Activated CD8-positive, alpha-beta memory T cell treated with anti-CD3 and anti-CD28 coated beads for 36 hours (primary cell): ENCODE measurements around the gene RASD2. TPM values are rescaled to one million over a fixed set of nuclear protein-coding genes. Genes with fewer than 3 reads are reported as not detected.

Experiments used
- CTCF ChIA-PET: fragments of 350-600 bp; sonication (Branson Sonifier 250); formaldehyde crosslinking; loops from one replicate; lab custom pipeline; 2021; ENCODE audit warnings: antibody characterized with exemption; lab: Charles Lee
- POLR2A ChIA-PET: fragments of 350-600 bp; sonication (Branson Sonifier 250); formaldehyde crosslinking; loops from one replicate; lab custom pipeline; 2021; ENCODE audit warnings: antibody characterized with exemption; lab: Charles Lee
- total RNA-seq, 2 experiments: library from RNA; stranded (reverse); gene quantifications; one replicate each; pipeline ENCODE4 v1.2.3, GENCODE V29; 2021

The RASD2 gene
- total RNA-seq, 2 experiments from 2014 or later = 0.11 TPM; not detected in 1

GRCh38 chr22:35575116-35575748 is 34.6 kb downstream of the RASD2 start:
- ChIA-PET POLR2A (no interaction called here), CTCF (interaction anchor here (0.6 to 1.8 kb wide), 2 partner anchors 50 to 225 kb away, joined by 4 to 6 read pairs; no protein-coding TSS in a partner anchor)

- CTCF ChIA-PET = interaction anchor here (0.7 kb wide), 1 partner anchor 223 kb away, joined by 4 read pairs; no protein-coding TSS in a partner anchor
- POLR2A ChIA-PET = no interaction called here
Observed at GRCh38 chr22:35576671-35577070, 36.0 kb downstream of the RASD2 start.

- CTCF ChIA-PET = interaction anchor here (1.2 kb wide), 1 partner anchor 227 kb away, joined by 3 read pairs; no protein-coding TSS in a partner anchor
- POLR2A ChIA-PET = no interaction called here
Observed at GRCh38 chr22:35577799-35578659, 37.4 kb downstream of the RASD2 start.

- ChIA-PET POLR2A (no interaction called here), CTCF (interaction anchor here (1.2 kb wide), 1 partner anchor 228 kb away, joined by 3 read pairs; no protein-coding TSS in a partner anchor)
Observed at GRCh38 chr22:35578836-35579575, 38.4 kb downstream of the RASD2 start.

- CTCF ChIA-PET = interaction anchor here (1.4 kb wide), 1 partner anchor 229 kb away, joined by 4 read pairs; no protein-coding TSS in a partner anchor
- POLR2A ChIA-PET = no interaction called here
Observed at GRCh38 chr22:35580351-35581022, 39.9 kb downstream of the RASD2 start.

- POLR2A ChIA-PET = no interaction called here
Observed at GRCh38 chr22:35581023-35581413, 40.4 kb downstream of the RASD2 start.

GRCh38 chr22:35582218-35582860 is 41.7 kb downstream of the RASD2 start:
- CTCF ChIA-PET = interaction anchor here (0.7 to 3.2 kb wide), 7 partner anchors 8 to 235 kb away, joined by 3 to 14 read pairs (median 3); no protein-coding TSS in a partner anchor
- POLR2A ChIA-PET = no interaction called here

More at GRCh38 chr22:35581023-35581413, 40.4 kb downstream of the RASD2 start:
- CTCF ChIA-PET = interaction anchor here (0.6 to 1.4 kb wide), 3 partner anchors 48 to 250 kb away, joined by 3 to 4 read pairs (median 3); no protein-coding TSS in a partner anchor

- ChIA-PET POLR2A (interaction anchor here (0.5 kb wide), 1 partner anchor 127 kb away, joined by 7 read pairs; no protein-coding TSS in a partner anchor), CTCF (interaction anchor here (0.7 to 3.2 kb wide), 11 partner anchors 9 to 235 kb away, joined by 3 to 14 read pairs (median 4); partner anchors contain the start of gene RASD2)
Observed at GRCh38 chr22:35582861-35583670, 42.4 kb downstream of the RASD2 start.

GRCh38 chr22:35586771-35587170 is 46.1 kb downstream of the RASD2 start:
- ChIA-PET POLR2A (no interaction called here), CTCF (no interaction called here)

- POLR2A ChIA-PET = no interaction called here
Observed at GRCh38 chr22:35587447-35587870, 46.8 kb downstream of the RASD2 start.

GRCh38 chr22:35587896-35588295 is 47.3 kb downstream of the RASD2 start:
- ChIA-PET CTCF (no interaction called here), POLR2A (no interaction called here)

More at GRCh38 chr22:35587447-35587870, 46.8 kb downstream of the RASD2 start:
- CTCF ChIA-PET = no interaction called here

GRCh38 chr22:35589071-35589755 is 48.6 kb downstream of the RASD2 start:
- POLR2A ChIA-PET = no interaction called here
- CTCF ChIA-PET = no interaction called here

GRCh38 chr22:35589756-35590093 is 49.1 kb downstream of the RASD2 start:
- CTCF ChIA-PET = no interaction called here
- POLR2A ChIA-PET = no interaction called here

- CTCF ChIA-PET = no interaction called here
- POLR2A ChIA-PET = no interaction called here
Observed at GRCh38 chr22:35590634-35591295, 50.1 kb downstream of the RASD2 start.

GRCh38 chr22:35591714-35592417 is 51.2 kb downstream of the RASD2 start:
- POLR2A ChIA-PET = no interaction called here
- CTCF ChIA-PET = no interaction called here
